MCF 10A (cell line): ENCODE results near the gene TBC1D12. TPM values are rescaled to one million over a fixed set of nuclear protein-coding genes. Genes with fewer than 3 reads are reported as not detected.

Experiments
- BruUV-seq: library from RNA; stranded (reverse); fragments of 400-500 nt; replicated peaks from 2 replicates; lab custom pipeline; 2021; lab: Mats Ljungman, UMichigan
- CTCF ChIA-PET: fragments of 300-600 bp; sonication (Branson Sonifier 250); formaldehyde crosslinking; extraction: SDS; loops from one replicate; lab custom pipeline; 2021; ENCODE audit warnings: antibody characterized with exemption, inconsistent platforms; lab: Yijun Ruan, JAX
- POLR2A ChIA-PET: fragments of 300-600, 350-650 bp; sonication (Branson Sonifier 250); formaldehyde crosslinking; extraction: SDS; loops from one replicate; lab custom pipeline; 2020; ENCODE audit warnings: antibody characterized with exemption, inconsistent platforms; lab: Yijun Ruan, JAX
- DNase-seq: peaks from one replicate; pipeline ENCODE4 v3.0.0-alpha.2; 2018; ENCODE audit not compliant: unreplicated experiment
- H3K27ac Mint-ChIP-seq: one replicate; pipeline ENCODE4 v1.8.0; 2022; ENCODE audit warnings: mild to moderate bottlenecking, low read depth, mixed read lengths; ENCODE audit not compliant: unreplicated experiment
- H3K27me3 Mint-ChIP-seq: one replicate; pipeline ENCODE4 v1.8.0; 2022; ENCODE audit warnings: mixed read lengths; ENCODE audit not compliant: insufficient read depth, unreplicated experiment
- H3K36me3 Mint-ChIP-seq: one replicate; pipeline ENCODE4 v1.8.0; 2022; ENCODE audit warnings: mild to moderate bottlenecking, moderate library complexity, mixed read lengths; ENCODE audit not compliant: insufficient read depth, unreplicated experiment
- H3K4me1 Mint-ChIP-seq: one replicate; pipeline ENCODE4 v1.8.0; 2022; ENCODE audit warnings: mixed read lengths; ENCODE audit not compliant: insufficient read depth, unreplicated experiment
- H3K4me3 Mint-ChIP-seq: one replicate; pipeline ENCODE4 v1.8.0; 2022; ENCODE audit warnings: mild to moderate bottlenecking, moderate library complexity, mixed read lengths; ENCODE audit not compliant: unreplicated experiment
- H3K9me3 Mint-ChIP-seq: one replicate; pipeline ENCODE4 v1.8.0; 2022; ENCODE audit warnings: mixed read lengths; ENCODE audit not compliant: unreplicated experiment
- CTCF ChIP-seq: fragments of 200-600 bp; IDR thresholded peaks from one replicate; pipeline ENCODE4 v1.8.0; 2022; ENCODE audit warnings: antibody characterized with exemption, mild to moderate bottlenecking; ENCODE audit not compliant: unreplicated experiment
- intact Hi-C: fragments of 100-400 bp; cut with micrococcal nuclease; formaldehyde crosslinking; loops from 2 replicates; pipeline ENCODE4 v1.14.1; 2022
- total RNA-seq: library from RNA; stranded (reverse); gene quantifications from 2 replicates; pipeline ENCODE4 v1.2.3, GENCODE V29; 2022

Gene TBC1D12
- total RNA-seq, 1 experiment from 2014 or later, result 5.4 TPM

- Mint-ChIP-seq H3K4me1 (peaks cover 6% of the 10 kb centered on the region), H3K9me3 (no peaks in the 10 kb centered on the region), H3K27ac (no peak overlapping the region), H3K36me3 (no peaks in the 10 kb centered on the region), H3K27me3 (no peaks in the 10 kb centered on the region), H3K4me3 (peak overlapping the region; percentile 88)
- CTCF ChIA-PET, result interaction anchor here (0.9 to 5.1 kb wide), 4 partner anchors 38 to 43 kb away, joined by 3 to 24 read pairs (median 8); partner anchors contain the start of gene NOC3L
- DNase-seq, result peak; percentile 42
- no peak for TF ChIP-seq CTCF
- POLR2A ChIA-PET, result interaction anchor here (0.7 to 6.0 kb wide), 18 partner anchors 8 to 901 kb away, joined by 3 to 107 read pairs (median 5); partner anchors contain the start of genes FRA10AC1 and NOC3L
- intact Hi-C loops, result loop anchor here (1.0 to 5.0 kb wide), 2 partner anchors 39 to 41 kb away; partner anchors contain the start of gene NOC3L
- BruUV-seq, result no TSS peak
Measured at GRCh38 chr10:94402843-94403379, 570 bp downstream of the TBC1D12 start.

- peaks cover 6% of the 10 kb centered on the region for H3K4me1 Mint-ChIP-seq
Measured at GRCh38 chr10:94403380-94404213, 1.3 kb downstream of the TBC1D12 start.

GRCh38 chr10:94405406-94405805 is 3.1 kb downstream of the TBC1D12 start:
- intact Hi-C loops, result no loop called here
- POLR2A ChIA-PET, result interaction anchor here (0.6 to 6.0 kb wide), 5 partner anchors 9 to 128 kb away, joined by 3 to 107 read pairs (median 7); partner anchors contain the start of gene NOC3L
- no peak for DNase-seq

More at GRCh38 chr10:94403380-94404213, 1.3 kb downstream of the TBC1D12 start:
- POLR2A ChIA-PET, result interaction anchor here (0.7 to 6.0 kb wide), 18 partner anchors 11 to 1071 kb away, joined by 3 to 107 read pairs (median 4); partner anchors contain the start of genes FRA10AC1 and NOC3L
- H3K27ac Mint-ChIP-seq, result peak overlapping the region; percentile 73
- no peaks in the 10 kb centered on the region for H3K9me3 Mint-ChIP-seq
- intact Hi-C loops, result loop anchor here (5.0 kb wide), 1 partner anchor 39 kb away; no protein-coding TSS in a partner anchor
- BruUV-seq, result no TSS peak
- H3K4me3 Mint-ChIP-seq, result peak overlapping the region; percentile 88
- no peaks in the 10 kb centered on the region for H3K27me3 Mint-ChIP-seq
- no peaks in the 10 kb centered on the region for H3K36me3 Mint-ChIP-seq
- DNase-seq, result peak; percentile 79
- CTCF ChIA-PET, result interaction anchor here (0.5 to 5.1 kb wide), 7 partner anchors 37 to 1561 kb away, joined by 3 to 24 read pairs (median 3); partner anchors contain the start of gene NOC3L
- no peak for TF ChIP-seq CTCF

More at GRCh38 chr10:94405406-94405805, 3.1 kb downstream of the TBC1D12 start:
- Mint-ChIP-seq H3K36me3 (no peaks in the 10 kb centered on the region), H3K9me3 (no peaks in the 10 kb centered on the region), H3K4me3 (peak overlapping the region; percentile 88), H3K27me3 (no peaks in the 10 kb centered on the region), H3K27ac (peak overlapping the region; percentile 42), H3K4me1 (peaks cover 6% of the 10 kb centered on the region)
- TF ChIP-seq CTCF, result no peak
- CTCF ChIA-PET, result interaction anchor here (1.4 to 5.1 kb wide), 2 partner anchors 39 to 43 kb away, joined by 5 to 24 read pairs; partner anchors contain the start of gene NOC3L
- no TSS peak for BruUV-seq
